PC-3 (cell line): ENCODE results near the gene UGT1A9. TPM values are rescaled to one million over a fixed set of nuclear protein-coding genes. Genes with fewer than 3 reads are reported as not detected.

ENCODE experiments used
- ATAC-seq: fragments of 200-7000 bp; cut with Tn5 transposase; 2 replicates; pipeline ENCODE4 v1.9.1; 2020; ENCODE audit warnings: mild to moderate bottlenecking, moderate library complexity
- BruUV-seq: library from RNA; stranded (reverse); fragments of 400-500 nt; replicated peaks from 2 replicates; lab custom pipeline; 2021; lab: Mats Ljungman, UMichigan
- CTCF ChIA-PET: fragments of 300-600 bp; sonication (Branson Sonifier 250); formaldehyde crosslinking; loops from one replicate; lab custom pipeline; 2022; ENCODE audit warnings: antibody characterized with exemption; lab: Charles Lee
- POLR2A ChIA-PET: fragments of 300-600 bp; sonication (Branson Sonifier 250); formaldehyde crosslinking; loops from one replicate; lab custom pipeline; 2022; ENCODE audit warnings: antibody characterized with exemption; ENCODE audit not compliant: unreplicated experiment; lab: Charles Lee
- DNase-seq: peaks from one replicate; pipeline ENCODE4 v3.0.0-alpha.2; 2015
- H2AFZ ChIP-seq: fragments of 300-600 bp; sonication (generic); 2 replicates; pipeline ENCODE4 v1.6.0; 2016; ENCODE audit warnings: antibody characterized with exemption, low read length
- H3F3A ChIP-seq: fragments of 300-600 bp; sonication (generic); one replicate; pipeline ENCODE4 v1.6.0; 2017; ENCODE audit warnings: antibody characterized with exemption, low read length, control low read depth, mild to moderate bottlenecking; ENCODE audit not compliant: unreplicated experiment
- H3K27ac ChIP-seq: fragments of 300-600 bp; sonication (generic); 2 replicates; pipeline ENCODE4 v1.5.1; 2016; ENCODE audit warnings: mild to moderate bottlenecking, low read length
- H3K27me3 ChIP-seq: fragments of 300-600 bp; sonication (generic); 2 replicates; pipeline ENCODE4 v1.6.1; 2016; ENCODE audit warnings: low read length, mixed read lengths
- H3K36me3 ChIP-seq: fragments of 300-600 bp; sonication (generic); 2 replicates; pipeline ENCODE4 v1.6.1; 2016; ENCODE audit warnings: low read depth, mixed run types, low read length, mixed read lengths
- H3K4me1 ChIP-seq: fragments of 300-600 bp; sonication (generic); 2 replicates; pipeline ENCODE4 v1.5.1; 2016; ENCODE audit warnings: low read length; ENCODE audit not compliant: insufficient read depth
- H3K4me2 ChIP-seq: fragments of 300-600 bp; sonication (generic); 2 replicates; pipeline ENCODE4 v1.6.0; 2016; ENCODE audit warnings: low read length
- H3K4me3 ChIP-seq: fragments of 300-600 bp; sonication (generic); 2 replicates; pipeline ENCODE4 v1.5.1; 2016; ENCODE audit warnings: mild to moderate bottlenecking, low read length, mixed read lengths
- H3K79me2 ChIP-seq: fragments of 300-600 bp; sonication (generic); 2 replicates; pipeline ENCODE4 v1.6.1; 2017; ENCODE audit warnings: low read length, mixed read lengths
- H3K9ac ChIP-seq: fragments of 300-600 bp; sonication (generic); 2 replicates; pipeline ENCODE4 v1.6.0; 2016; ENCODE audit warnings: mild to moderate bottlenecking, low read length
- H3K9me2 ChIP-seq: fragments of 300-600 bp; sonication (generic); replicated peaks from 2 replicates; pipeline ENCODE4 v1.6.1; 2016; ENCODE audit warnings: mixed run types, low read length, mixed read lengths
- H3K9me3 ChIP-seq: fragments of 300-600 bp; sonication (generic); 2 replicates; pipeline ENCODE4 v1.6.1; 2016; ENCODE audit warnings: low read length, mixed read lengths
- H4K20me1 ChIP-seq: fragments of 300-600 bp; sonication (generic); 2 replicates; pipeline ENCODE4 v1.6.1; 2016; ENCODE audit warnings: low read length, mixed read lengths
- EZH2 ChIP-seq: fragments of 300-600 bp; sonication (generic); IDR thresholded peaks from one replicate; pipeline ENCODE4 v1.6.1; 2017; ENCODE audit warnings: antibody characterized with exemption, mild to moderate bottlenecking, low read length; ENCODE audit not compliant: unreplicated experiment
- EZH2phosphoT487 ChIP-seq: fragments of 300-600 bp; sonication (generic); IDR thresholded peaks from 2 replicates; pipeline ENCODE4 v1.6.1; 2018; ENCODE audit warnings: mild to moderate bottlenecking, antibody characterized with exemption, low read length, borderline replicate concordance
- intact Hi-C: fragments of 100-400 bp; cut with micrococcal nuclease; formaldehyde crosslinking; loops from 2 replicates; pipeline ENCODE4 v1.9.0; 2023
- total RNA-seq: library from RNA; depleted of rRNA; stranded (reverse); fragments of >200 nt; gene quantifications from 2 replicates; pipeline ENCODE4 v1.2.3, GENCODE V29; 2014
- TF ChIP-seq, protein P1 (sequence below): fragments of 300-600 bp; sonication (generic); conservative IDR thresholded peaks from 2 replicates; pipeline ENCODE4 v1.5.1; 2017; ENCODE audit warnings: antibody characterized with exemption, low read depth, mild to moderate bottlenecking, low read length

Gene UGT1A9
- total RNA-seq, 1 experiment from 2014 or later, result not detected

DNA sequence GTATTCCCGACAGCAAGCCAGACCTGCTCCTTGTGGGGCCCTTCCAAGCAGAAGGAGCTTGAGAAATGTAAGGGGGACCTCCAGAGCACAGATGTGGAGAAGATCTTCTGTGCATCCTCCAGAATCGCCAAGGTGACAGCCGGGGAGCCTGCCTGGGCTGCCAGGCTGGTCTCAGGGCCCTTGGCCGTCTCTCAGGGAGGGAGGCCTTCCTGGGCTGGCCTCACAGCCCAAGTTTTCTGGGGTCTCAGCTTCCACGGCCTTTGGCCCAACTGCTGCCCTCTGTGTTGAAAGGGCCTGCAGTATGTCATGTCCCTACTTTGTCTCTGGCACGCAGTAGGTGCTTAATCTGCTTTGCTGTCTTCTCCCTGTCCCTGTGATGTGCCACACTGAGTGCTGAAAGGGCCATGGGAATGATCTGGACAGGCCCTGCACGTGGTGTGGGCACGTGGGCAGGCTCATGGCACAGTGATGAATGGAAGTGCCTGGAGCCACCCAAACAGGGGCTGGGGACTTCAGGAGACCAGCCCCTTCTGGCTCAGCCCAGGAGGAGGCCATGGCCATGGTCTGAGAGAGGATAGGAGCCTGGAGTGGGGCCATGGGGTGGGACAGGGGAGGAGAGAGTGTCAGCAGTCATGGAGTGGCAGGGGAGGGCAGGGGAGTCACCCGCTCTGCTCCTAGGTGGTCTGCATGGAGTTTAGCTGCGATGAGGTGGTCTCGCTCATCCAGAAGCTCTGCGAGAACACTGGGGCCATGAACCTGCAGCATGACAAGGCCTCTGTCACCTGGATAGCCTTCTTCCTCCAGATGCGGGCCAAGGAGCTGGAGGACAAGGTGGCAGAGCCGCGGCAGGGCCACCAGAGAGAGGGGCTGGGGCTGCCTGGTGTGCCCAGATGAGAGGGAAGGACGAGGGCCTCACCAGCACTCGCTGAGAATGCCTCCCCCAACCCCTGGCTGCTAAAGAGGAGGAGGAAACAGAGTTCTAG lies 147.2 kb downstream of the UGT1A9 start:
- DNase-seq (no peak), ATAC-seq (no peak)
- Histone ChIP-seq H4K20me1 (no peaks in the 10 kb centered on the region), H3K27me3 (no peaks in the 10 kb centered on the region), H3F3A (no peaks in the 10 kb centered on the region), H3K27ac (no peak overlapping the region), H3K4me2 (no peak overlapping the region), H3K9ac (no peak overlapping the region), H3K36me3 (no peaks in the 10 kb centered on the region), H3K9me2 (no peaks in the 10 kb centered on the region), H3K4me3 (no peak overlapping the region), H3K79me2 (no peaks in the 10 kb centered on the region), H2AFZ (no peak overlapping the region), H3K4me1 (no peaks in the 10 kb centered on the region), H3K9me3 (no peaks in the 10 kb centered on the region)
- ChIA-PET POLR2A (no interaction called here), CTCF (no interaction called here)
- no TSS peak for BruUV-seq
- intact Hi-C loops, result no loop called here
- TF ChIP-seq EZH2phosphoT487 (no peak), EZH2 (no peak)
- TF ChIP-seq, protein P1, sequence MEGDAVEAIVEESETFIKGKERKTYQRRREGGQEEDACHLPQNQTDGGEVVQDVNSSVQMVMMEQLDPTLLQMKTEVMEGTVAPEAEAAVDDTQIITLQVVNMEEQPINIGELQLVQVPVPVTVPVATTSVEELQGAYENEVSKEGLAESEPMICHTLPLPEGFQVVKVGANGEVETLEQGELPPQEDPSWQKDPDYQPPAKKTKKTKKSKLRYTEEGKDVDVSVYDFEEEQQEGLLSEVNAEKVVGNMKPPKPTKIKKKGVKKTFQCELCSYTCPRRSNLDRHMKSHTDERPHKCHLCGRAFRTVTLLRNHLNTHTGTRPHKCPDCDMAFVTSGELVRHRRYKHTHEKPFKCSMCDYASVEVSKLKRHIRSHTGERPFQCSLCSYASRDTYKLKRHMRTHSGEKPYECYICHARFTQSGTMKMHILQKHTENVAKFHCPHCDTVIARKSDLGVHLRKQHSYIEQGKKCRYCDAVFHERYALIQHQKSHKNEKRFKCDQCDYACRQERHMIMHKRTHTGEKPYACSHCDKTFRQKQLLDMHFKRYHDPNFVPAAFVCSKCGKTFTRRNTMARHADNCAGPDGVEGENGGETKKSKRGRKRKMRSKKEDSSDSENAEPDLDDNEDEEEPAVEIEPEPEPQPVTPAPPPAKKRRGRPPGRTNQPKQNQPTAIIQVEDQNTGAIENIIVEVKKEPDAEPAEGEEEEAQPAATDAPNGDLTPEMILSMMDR, result no peak

DNA sequence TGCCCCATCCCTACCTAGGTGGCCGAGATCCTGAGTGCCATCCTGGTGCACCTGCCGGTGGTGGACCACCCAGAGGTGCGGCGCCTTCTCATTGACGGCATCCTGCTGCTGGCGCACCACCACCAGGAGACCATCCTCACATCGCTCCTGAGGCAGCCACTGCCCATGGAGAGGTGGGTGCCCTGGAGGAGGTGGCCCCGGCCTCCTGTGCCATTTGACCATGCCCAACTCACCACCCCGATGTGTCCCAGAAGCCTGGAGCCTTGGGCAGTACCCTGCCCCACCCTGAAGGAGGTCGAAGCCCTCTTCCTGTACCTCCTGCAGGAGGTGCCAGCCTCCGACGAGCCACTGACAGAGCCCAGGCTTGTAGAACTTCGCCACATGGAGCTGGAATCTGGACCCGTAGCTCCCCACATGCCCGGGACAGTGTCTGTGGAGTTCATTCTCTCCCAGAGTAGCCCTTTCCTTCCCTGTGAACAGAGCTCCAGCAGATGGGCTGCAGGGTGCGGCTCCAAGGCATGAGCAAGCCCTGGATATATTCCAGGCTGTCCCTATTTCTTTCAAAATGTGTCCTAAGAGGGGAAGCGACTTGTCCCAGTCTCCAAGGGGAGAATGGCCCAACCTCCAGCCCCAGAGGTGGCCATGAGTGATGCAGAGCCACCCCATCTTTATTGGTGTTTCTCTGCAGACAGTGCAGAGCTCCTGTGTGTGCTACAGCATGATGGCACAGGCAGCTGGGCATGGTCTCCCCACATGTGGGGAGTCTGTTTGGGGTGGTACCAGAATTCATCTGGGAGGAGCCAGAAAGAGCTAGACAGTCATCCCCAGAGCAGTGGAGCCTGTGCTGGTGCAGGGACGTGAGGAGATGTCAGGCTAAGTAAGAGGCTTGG lies 148.4 kb downstream of the UGT1A9 start:
- Histone ChIP-seq H3K4me2 (no peak overlapping the region), H3F3A (no peaks in the 10 kb centered on the region), H2AFZ (no peak overlapping the region), H3K27me3 (no peaks in the 10 kb centered on the region), H3K9me3 (no peaks in the 10 kb centered on the region), H3K9ac (no peak overlapping the region), H3K9me2 (no peaks in the 10 kb centered on the region), H4K20me1 (no peaks in the 10 kb centered on the region), H3K79me2 (no peaks in the 10 kb centered on the region), H3K4me1 (no peaks in the 10 kb centered on the region), H3K36me3 (no peaks in the 10 kb centered on the region), H3K27ac (no peak overlapping the region), H3K4me3 (no peak overlapping the region)
- ATAC-seq (no peak), DNase-seq (no peak)
- intact Hi-C loops, result no loop called here
- ChIA-PET CTCF (no interaction called here), POLR2A (no interaction called here)
- no TSS peak for BruUV-seq
- TF ChIP-seq EZH2phosphoT487, result no peak
- TF ChIP-seq, protein P1, result no peak
- no peak for TF ChIP-seq EZH2

DNA sequence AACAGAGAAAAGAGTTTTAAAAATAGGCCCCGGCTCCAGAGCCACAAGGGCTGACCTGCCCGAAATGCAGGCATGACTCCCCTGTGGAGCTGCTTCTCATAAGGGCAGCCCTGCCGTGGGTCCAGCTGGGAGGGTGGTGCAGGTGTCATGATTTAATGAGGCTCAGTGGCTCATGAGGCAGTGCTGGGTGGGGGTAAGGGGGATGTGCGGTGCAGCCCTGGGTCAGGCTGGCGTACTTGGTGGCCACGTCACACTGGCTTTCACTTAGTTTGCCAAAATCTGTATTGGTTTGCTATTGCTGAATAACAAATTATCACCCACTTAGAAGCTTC lies 149.0 kb downstream of the UGT1A9 start:
- no peak overlapping the region for H3K27ac ChIP-seq
- ChIA-PET CTCF (no interaction called here), POLR2A (no interaction called here)
- no peak overlapping the region for H3K9ac ChIP-seq
- H2AFZ ChIP-seq, result no peak overlapping the region
- intact Hi-C loops, result no loop called here
- no TSS peak for BruUV-seq
- H3K4me1 ChIP-seq, result no peaks in the 10 kb centered on the region
- no peak overlapping the region for H3K4me2 ChIP-seq
- ATAC-seq, result no peak
- no peaks in the 10 kb centered on the region for H3K9me3 ChIP-seq
- H3K27me3 ChIP-seq, result no peaks in the 10 kb centered on the region
- H3K36me3 ChIP-seq, result no peaks in the 10 kb centered on the region
- TF ChIP-seq, protein P1, result no peak
- TF ChIP-seq EZH2 (no peak), EZH2phosphoT487 (no peak)
- H3K9me2 ChIP-seq, result no peaks in the 10 kb centered on the region
- H3K4me3 ChIP-seq, result no peak overlapping the region
- H3K79me2 ChIP-seq, result no peaks in the 10 kb centered on the region
- DNase-seq, result no peak
- H4K20me1 ChIP-seq, result no peaks in the 10 kb centered on the region
- no peaks in the 10 kb centered on the region for H3F3A ChIP-seq
